HG03460 (cell line): ENCODE results near the gene CYTH1.

Experiments
- ATAC-seq: cut with Tn5 transposase; IDR thresholded peaks from one replicate; pipeline ENCODE4 v1.9.1; 2021; ENCODE audit not compliant: unreplicated experiment

Gene CYTH1

DNA sequence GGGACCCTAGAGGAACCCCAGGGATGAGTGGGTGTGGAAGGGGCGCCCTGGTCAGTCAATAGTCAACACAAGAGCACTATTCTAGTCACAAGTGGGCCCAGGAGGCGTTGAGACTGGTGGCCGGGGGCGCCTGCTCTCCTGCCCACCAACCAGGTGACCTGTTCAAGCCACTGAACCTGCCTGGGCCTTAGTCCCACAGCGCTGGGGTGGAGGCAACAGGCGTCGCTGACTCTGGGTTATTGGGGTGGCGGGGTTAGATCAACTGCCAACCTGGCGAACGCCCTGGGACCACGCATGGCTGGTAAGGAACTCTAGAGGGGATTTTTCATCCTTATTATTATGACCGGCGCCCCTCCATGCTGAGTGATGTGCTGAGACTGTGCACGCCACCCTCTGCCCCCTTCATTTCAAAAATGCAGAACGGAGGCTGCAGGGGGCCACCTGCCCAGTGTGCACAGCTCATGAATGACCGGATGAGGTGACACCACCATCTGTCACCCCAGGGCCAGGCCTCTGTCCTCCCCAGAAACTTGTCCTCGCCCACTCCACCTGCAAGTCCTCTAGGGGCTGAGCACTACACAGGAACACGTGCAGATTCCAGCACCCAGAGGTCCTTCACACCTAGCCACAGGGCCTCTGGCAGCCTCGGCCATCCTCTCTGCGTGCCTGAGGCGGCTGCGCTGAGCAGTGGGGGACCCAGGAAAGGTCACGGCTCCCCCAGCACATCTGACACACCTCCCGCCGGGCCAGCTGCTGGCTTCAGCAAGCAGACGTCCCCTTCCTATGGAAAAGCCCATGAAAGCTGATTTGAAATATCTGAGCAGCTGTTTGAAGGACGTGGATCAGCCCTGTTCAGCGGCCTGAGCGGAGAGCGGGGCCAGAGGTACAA lies 153.3 kb downstream of the CYTH1 start:
- no peak for ATAC-seq

DNA sequence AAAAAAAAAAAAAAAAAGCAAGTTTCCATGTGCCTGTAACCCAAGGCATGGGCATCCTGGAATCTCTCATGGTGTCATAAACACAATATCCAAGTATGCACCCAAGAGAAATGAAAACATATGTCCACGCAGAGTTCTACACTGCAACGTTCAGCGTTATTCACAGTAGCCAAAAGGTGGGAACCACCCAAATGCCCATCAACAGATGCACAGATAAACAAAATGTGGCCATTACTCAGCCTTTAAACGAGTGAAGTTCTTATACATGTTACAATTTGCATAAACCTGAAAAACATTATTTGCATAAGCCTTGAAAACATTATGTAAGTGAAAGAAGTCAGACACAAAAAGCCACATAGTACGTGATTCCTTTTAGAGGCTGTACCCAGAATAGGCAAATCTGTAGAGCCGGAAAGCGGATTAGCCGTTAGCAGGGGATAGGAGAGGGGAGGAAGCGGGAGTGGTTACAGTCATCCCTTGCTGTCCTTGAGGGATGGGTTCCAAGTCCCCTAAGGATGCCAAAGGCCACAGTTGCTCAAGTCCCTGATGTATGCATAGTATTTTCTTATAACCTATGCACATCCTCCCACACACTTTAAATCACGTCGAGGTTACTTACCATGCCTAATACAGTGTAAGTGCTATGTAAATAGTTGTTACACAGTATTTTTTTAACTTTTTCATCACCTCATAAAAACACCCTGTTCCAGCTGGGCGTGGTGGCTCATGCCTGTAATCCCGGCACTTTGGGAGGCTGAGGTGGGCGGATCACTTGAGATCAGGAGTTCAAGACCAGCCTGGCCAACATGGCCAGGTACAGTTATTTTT lies 157.5 kb downstream of the CYTH1 start:
- no peak for ATAC-seq
